ENCODE measurements around the gene DFFB. TPM values are rescaled to one million over a fixed set of nuclear protein-coding genes. Genes with fewer than 3 reads are reported as not detected.
A peak's percentile ranks its signal among the peaks of the same experiment; 100 is the strongest.

DFFB gene
- total RNA-seq, 2 experiments from 2014 or later: 8.8 to 10.2 TPM

- H3K9me3 Mint-ChIP-seq (ENCODE audit: insufficient read depth): no peaks in the 10 kb centered on the region
- no peak overlapping the region for H3K4me3 Mint-ChIP-seq
- no peaks in the 10 kb centered on the region for H3K36me3 Mint-ChIP-seq (ENCODE audit: low read depth)
- CTCF ChIA-PET: interaction anchor here (2.5 kb wide), 1 partner anchor 48 kb away, joined by 15 read pairs; the partner anchor contains the start of genes CEP104 and DFFB
- H3K27ac Mint-ChIP-seq: peak overlapping the region; percentile 15
- peaks cover 44% of the 10 kb centered on the region for H3K4me1 Mint-ChIP-seq (ENCODE audit: low read depth)
- no peak for ATAC-seq
- no peaks in the 10 kb centered on the region for H3K27me3 Mint-ChIP-seq (ENCODE audit: low read depth)
- POLR2A ChIA-PET: no interaction called here
- no peak for DNase-seq
Observed at GRCh38 chr1:3905953-3906671, 48.8 kb downstream of the DFFB start.

- no peaks in the 10 kb centered on the region for H3K9me3 Mint-ChIP-seq (ENCODE audit: insufficient read depth)
- POLR2A ChIA-PET: no interaction called here
- DNase-seq (no peak), ATAC-seq (no peak)
- no peaks in the 10 kb centered on the region for H3K27me3 Mint-ChIP-seq (ENCODE audit: low read depth)
- peaks cover 41% of the 10 kb centered on the region for H3K4me1 Mint-ChIP-seq (ENCODE audit: low read depth)
- no peak overlapping the region for H3K27ac Mint-ChIP-seq
- CTCF ChIA-PET: interaction anchor here (2.5 kb wide), 1 partner anchor 48 kb away, joined by 15 read pairs; the partner anchor contains the start of genes CEP104 and DFFB
- no peaks in the 10 kb centered on the region for H3K36me3 Mint-ChIP-seq (ENCODE audit: low read depth)
- no peak overlapping the region for H3K4me3 Mint-ChIP-seq
Observed at GRCh38 chr1:3906672-3907020, 49.4 kb downstream of the DFFB start.

- H3K27ac Mint-ChIP-seq: no peak overlapping the region
- no peaks in the 10 kb centered on the region for H3K36me3 Mint-ChIP-seq (ENCODE audit: low read depth)
- DNase-seq (no peak), ATAC-seq (no peak)
- no peaks in the 10 kb centered on the region for H3K27me3 Mint-ChIP-seq (ENCODE audit: low read depth)
- POLR2A ChIA-PET: no interaction called here
- H3K4me1 Mint-ChIP-seq (ENCODE audit: low read depth): peaks cover 37% of the 10 kb centered on the region
- no peak overlapping the region for H3K4me3 Mint-ChIP-seq
- CTCF ChIA-PET: interaction anchor here (2.5 kb wide), 1 partner anchor 49 kb away, joined by 15 read pairs; the partner anchor contains the start of genes CEP104 and DFFB
- H3K9me3 Mint-ChIP-seq (ENCODE audit: insufficient read depth): no peaks in the 10 kb centered on the region
Observed at GRCh38 chr1:3907031-3907534, 49.8 kb downstream of the DFFB start.

GRCh38 chr1:3907621-3908165, 50.4 kb downstream of the DFFB start:
- H3K4me1 Mint-ChIP-seq (ENCODE audit: low read depth): peaks cover 31% of the 10 kb centered on the region
- POLR2A ChIA-PET: no interaction called here
- H3K27me3 Mint-ChIP-seq (ENCODE audit: low read depth): no peaks in the 10 kb centered on the region
- no peaks in the 10 kb centered on the region for H3K9me3 Mint-ChIP-seq (ENCODE audit: insufficient read depth)
- no peak overlapping the region for H3K27ac Mint-ChIP-seq
- CTCF ChIA-PET: interaction anchor here (2.5 kb wide), 1 partner anchor 49 kb away, joined by 15 read pairs; the partner anchor contains the start of genes CEP104 and DFFB
- H3K36me3 Mint-ChIP-seq (ENCODE audit: low read depth): no peaks in the 10 kb centered on the region
- no peak for DNase-seq
- no peak for ATAC-seq
- H3K4me3 Mint-ChIP-seq: no peak overlapping the region

GRCh38 chr1:3908886-3909517, 51.7 kb downstream of the DFFB start:
- POLR2A ChIA-PET: no interaction called here
- ATAC-seq: no peak
- CTCF ChIA-PET: interaction anchor here (1.0 kb wide), 1 partner anchor 52 kb away, joined by 3 read pairs; the partner anchor contains the start of genes CEP104 and DFFB
- H3K4me1 Mint-ChIP-seq (ENCODE audit: low read depth): peaks cover 18% of the 10 kb centered on the region
- no peak overlapping the region for H3K27ac Mint-ChIP-seq
- no peaks in the 10 kb centered on the region for H3K27me3 Mint-ChIP-seq (ENCODE audit: low read depth)
- H3K36me3 Mint-ChIP-seq (ENCODE audit: low read depth): no peaks in the 10 kb centered on the region
- DNase-seq: no peak
- no peaks in the 10 kb centered on the region for H3K9me3 Mint-ChIP-seq (ENCODE audit: insufficient read depth)
- H3K4me3 Mint-ChIP-seq: no peak overlapping the region

- no peaks in the 10 kb centered on the region for H3K9me3 Mint-ChIP-seq (ENCODE audit: insufficient read depth)
- POLR2A ChIA-PET: no interaction called here
- CTCF ChIA-PET: interaction anchor here (1.0 kb wide), 1 partner anchor 52 kb away, joined by 3 read pairs; the partner anchor contains the start of genes CEP104 and DFFB
- DNase-seq: no peak
- no peak overlapping the region for H3K27ac Mint-ChIP-seq
- H3K27me3 Mint-ChIP-seq (ENCODE audit: low read depth): no peaks in the 10 kb centered on the region
- no peak overlapping the region for H3K4me3 Mint-ChIP-seq
- no peaks in the 10 kb centered on the region for H3K36me3 Mint-ChIP-seq (ENCODE audit: low read depth)
- ATAC-seq: no peak
- peaks cover 15% of the 10 kb centered on the region for H3K4me1 Mint-ChIP-seq (ENCODE audit: low read depth)
Observed at GRCh38 chr1:3909615-3910014, 52.3 kb downstream of the DFFB start.

- DNase-seq (no peak), ATAC-seq (no peak)
- no peaks in the 10 kb centered on the region for H3K36me3 Mint-ChIP-seq (ENCODE audit: low read depth)
- ChIA-PET POLR2A (no interaction called here), CTCF (no interaction called here)
- H3K4me1 Mint-ChIP-seq (ENCODE audit: low read depth): peaks cover 13% of the 10 kb centered on the region
- H3K27me3 Mint-ChIP-seq (ENCODE audit: low read depth): no peaks in the 10 kb centered on the region
- no peaks in the 10 kb centered on the region for H3K9me3 Mint-ChIP-seq (ENCODE audit: insufficient read depth)
- no peak overlapping the region for H3K27ac Mint-ChIP-seq
- H3K4me3 Mint-ChIP-seq: no peak overlapping the region
Observed at GRCh38 chr1:3910049-3910731, 52.9 kb downstream of the DFFB start.

- peaks cover 8% of the 10 kb centered on the region for H3K4me1 Mint-ChIP-seq (ENCODE audit: low read depth)
- no peak overlapping the region for H3K27ac Mint-ChIP-seq
- ChIA-PET CTCF (interaction anchor here (1.5 kb wide), 1 partner anchor 53 kb away, joined by 3 read pairs; no protein-coding TSS in a partner anchor), POLR2A (interaction anchor here (0.6 kb wide), 1 partner anchor 912 kb away, joined by 3 read pairs; no protein-coding TSS in a partner anchor)
- H3K27me3 Mint-ChIP-seq (ENCODE audit: low read depth): no peaks in the 10 kb centered on the region
- no peaks in the 10 kb centered on the region for H3K36me3 Mint-ChIP-seq (ENCODE audit: low read depth)
- no peak overlapping the region for H3K4me3 Mint-ChIP-seq
- no peaks in the 10 kb centered on the region for H3K9me3 Mint-ChIP-seq (ENCODE audit: insufficient read depth)
- peak; percentile 81 for DNase-seq
- ATAC-seq: peak; percentile 93
Observed at GRCh38 chr1:3910857-3911845, 53.9 kb downstream of the DFFB start.

- Mint-ChIP-seq H3K36me3 (ENCODE audit: low read depth) (no peaks in the 10 kb centered on the region), H3K9me3 (ENCODE audit: insufficient read depth) (no peaks in the 10 kb centered on the region), H3K27ac (no peak overlapping the region), H3K27me3 (ENCODE audit: low read depth) (no peaks in the 10 kb centered on the region), H3K4me3 (no peak overlapping the region), H3K4me1 (ENCODE audit: low read depth) (peaks cover 2% of the 10 kb centered on the region)
- no peak for ATAC-seq
- POLR2A ChIA-PET: interaction anchor here (0.6 kb wide), 1 partner anchor 911 kb away, joined by 3 read pairs; no protein-coding TSS in a partner anchor
- DNase-seq: no peak
- CTCF ChIA-PET: interaction anchor here (1.5 kb wide), 1 partner anchor 54 kb away, joined by 3 read pairs; no protein-coding TSS in a partner anchor
Observed at GRCh38 chr1:3911981-3912808, 54.9 kb downstream of the DFFB start.

Data from activated CD8-positive, alpha-beta T cell treated with anti-CD3 and anti-CD28 coated beads, Interleukin-2, amount 10 ng/mL, durations not matched to agents 7 days and 5 days (primary cell).